HG03039 (cell line): ENCODE data around the gene TMED4.

Experiments used
- ATAC-seq: cut with Tn5 transposase; IDR thresholded peaks from one replicate; pipeline ENCODE4 v1.9.1; 2021; ENCODE audit warnings: mild to moderate bottlenecking, moderate library complexity; ENCODE audit not compliant: unreplicated experiment

The TMED4 gene

DNA sequence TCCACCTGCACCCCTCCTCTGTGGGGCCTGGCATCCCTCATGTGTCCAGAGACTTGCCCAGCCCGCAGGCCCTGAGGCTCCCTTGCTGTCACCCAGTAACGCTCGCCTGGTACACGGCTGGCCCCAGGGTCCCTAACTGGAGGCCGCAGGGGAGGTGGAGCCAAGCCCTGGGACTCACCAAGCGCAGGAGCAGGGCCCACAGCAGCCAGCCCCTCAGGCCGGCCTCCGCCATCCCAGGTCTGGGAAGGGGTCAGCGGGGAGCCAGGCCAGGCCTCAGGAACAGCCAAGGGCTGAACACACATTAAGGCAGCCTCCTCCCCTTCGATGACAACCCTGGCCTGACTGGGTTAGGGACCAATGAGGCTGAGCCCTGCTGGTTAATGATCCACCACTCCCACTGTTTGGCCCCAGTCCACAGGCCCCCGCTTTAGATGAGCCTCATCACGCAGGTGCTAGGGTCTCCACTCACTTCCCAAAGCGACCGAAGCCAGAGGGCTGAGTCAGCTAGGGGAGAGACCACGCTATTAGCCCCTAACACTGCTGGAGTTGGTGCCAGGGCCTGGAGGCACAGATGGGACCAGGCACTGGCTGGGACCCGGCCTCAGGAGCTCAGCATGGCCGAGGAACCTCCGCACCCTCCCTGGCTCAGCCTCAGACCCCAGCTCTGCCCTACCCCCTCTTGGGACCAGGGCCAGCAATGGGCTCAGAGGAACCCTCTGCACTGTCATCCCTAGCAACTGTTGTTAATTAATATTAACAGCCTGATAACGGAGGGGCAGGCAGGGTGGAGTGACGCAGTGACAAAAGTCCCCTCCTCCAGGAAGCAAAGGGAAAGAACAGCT lies 40.8 kb downstream of the TMED4 start, which contains the start of gene NPC1L1:
TSS of gene NPC1L1 (minus strand) at position 303 of the 842 bp plus-strand sequence. CDS start at position 232, 71 bp downstream.
- no peak for ATAC-seq

DNA sequence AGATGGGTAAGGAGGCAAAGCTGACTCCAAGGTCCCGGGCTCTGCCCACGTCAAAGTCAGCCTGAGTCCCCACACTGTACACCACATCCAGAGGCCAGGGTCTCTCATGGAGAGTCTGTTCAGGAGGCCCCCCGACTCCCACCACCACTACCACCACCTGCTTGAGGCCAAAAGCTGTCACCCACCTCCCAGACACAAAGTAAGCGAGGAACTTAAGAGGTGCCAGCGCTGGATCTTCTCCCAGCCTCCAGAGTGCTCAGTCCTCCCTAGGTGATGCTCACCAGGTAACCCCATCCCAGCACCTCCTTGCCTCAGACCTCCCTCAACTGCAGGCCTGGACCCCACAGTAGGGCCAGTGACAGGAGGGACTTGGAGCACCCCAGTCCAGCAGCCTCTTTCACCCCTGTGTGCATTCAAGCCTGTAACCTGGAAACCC lies 41.4 kb downstream of the TMED4 start:
- no peak for ATAC-seq

DNA sequence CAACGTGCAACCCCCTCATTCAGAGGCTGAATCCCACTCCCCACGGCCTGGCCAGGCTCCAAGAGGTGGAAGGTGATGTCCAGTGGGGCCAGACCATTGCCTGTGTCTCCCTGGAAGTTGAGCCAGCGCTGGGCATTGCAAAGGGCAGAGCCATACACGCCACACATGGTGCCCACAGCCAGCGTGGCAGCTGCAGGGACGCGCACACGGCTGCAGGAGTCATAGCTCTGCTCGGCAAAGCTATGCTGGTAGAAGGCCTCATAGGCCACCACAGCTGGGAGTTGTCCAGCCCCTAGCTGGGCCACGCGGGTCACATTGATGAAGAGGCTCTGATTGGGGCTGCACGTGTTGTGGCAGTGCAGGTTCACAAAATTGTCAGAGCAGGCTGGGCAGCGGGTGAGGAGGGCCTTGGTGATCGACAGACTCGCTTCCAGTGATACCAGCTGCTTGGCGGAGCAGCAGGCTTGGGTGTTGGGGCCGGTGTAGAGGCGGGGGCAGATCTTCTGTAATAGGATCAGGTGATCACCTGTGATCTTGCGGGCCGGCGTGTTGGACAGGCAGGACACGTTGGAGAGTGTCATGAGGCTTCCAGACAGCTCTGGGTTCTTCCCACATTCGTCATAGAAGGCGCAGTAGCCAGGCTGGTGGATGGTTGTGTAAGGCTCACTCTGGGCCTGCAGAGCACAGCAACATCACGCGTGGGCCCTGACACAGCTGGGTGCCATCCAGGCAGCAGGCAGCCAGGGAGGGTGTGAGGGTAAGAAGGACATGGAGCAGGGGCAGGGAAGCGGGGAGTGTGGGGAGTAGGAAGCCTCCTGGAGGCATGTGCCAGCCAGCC lies 42.1 kb downstream of the TMED4 start:
- ATAC-seq: no peak

- ATAC-seq: no peak
Observed at GRCh38 chr7:44538798-44539668, 43.0 kb downstream of the TMED4 start.

GRCh38 chr7:44538093-44538797 lies 43.8 kb downstream of the TMED4 start:
- ATAC-seq: no peak

DNA sequence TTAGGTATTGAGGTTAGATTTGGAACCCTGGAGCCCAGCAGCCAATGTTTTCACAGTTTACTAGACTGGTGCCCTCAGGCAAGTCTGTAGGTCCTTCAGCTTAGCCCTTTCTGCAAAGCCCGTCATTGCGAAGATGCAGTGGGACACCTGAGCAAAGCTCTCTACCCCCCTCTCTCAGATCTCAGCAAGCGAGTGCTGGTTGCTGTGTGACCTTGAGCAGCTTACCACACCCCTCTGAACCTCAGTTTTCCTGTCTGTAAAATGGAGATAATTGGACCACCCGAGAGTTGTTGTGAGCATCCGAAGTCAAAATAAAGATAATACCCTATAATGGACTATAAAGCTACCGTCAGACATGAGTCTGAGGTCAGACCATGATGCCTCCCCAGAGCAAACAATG lies 44.6 kb downstream of the TMED4 start:
- no peak for ATAC-seq

- no peak for ATAC-seq
Observed at GRCh38 chr7:44536090-44536489, 45.9 kb downstream of the TMED4 start.

- ATAC-seq: no peak
Observed at GRCh38 chr7:44535348-44536064, 46.5 kb downstream of the TMED4 start.

DNA sequence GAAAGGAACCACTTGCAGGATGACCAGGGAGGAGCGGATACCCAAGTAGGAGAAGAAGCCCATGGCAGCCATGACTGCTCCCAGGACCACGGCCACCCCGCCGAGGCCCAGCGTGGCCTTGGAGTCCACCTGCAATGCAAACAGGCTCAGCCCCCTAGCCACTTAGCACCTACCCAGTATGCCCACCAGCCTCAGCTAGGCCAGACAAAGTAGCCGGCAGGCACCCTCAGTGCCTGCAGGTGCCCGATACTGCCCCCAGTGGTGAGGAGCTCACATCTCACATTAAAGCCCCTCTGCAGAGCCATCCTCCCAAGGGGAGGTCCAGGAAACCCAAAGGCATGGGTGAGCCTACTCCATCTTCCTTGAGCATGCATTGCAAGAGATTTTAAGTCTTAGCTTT lies 47.5 kb downstream of the TMED4 start:
- no peak for ATAC-seq

GRCh38 chr7:44534087-44534486 lies 47.9 kb downstream of the TMED4 start:
- no peak for ATAC-seq

GRCh38 chr7:44533301-44534055 lies 48.6 kb downstream of the TMED4 start:
- no peak for ATAC-seq

DNA sequence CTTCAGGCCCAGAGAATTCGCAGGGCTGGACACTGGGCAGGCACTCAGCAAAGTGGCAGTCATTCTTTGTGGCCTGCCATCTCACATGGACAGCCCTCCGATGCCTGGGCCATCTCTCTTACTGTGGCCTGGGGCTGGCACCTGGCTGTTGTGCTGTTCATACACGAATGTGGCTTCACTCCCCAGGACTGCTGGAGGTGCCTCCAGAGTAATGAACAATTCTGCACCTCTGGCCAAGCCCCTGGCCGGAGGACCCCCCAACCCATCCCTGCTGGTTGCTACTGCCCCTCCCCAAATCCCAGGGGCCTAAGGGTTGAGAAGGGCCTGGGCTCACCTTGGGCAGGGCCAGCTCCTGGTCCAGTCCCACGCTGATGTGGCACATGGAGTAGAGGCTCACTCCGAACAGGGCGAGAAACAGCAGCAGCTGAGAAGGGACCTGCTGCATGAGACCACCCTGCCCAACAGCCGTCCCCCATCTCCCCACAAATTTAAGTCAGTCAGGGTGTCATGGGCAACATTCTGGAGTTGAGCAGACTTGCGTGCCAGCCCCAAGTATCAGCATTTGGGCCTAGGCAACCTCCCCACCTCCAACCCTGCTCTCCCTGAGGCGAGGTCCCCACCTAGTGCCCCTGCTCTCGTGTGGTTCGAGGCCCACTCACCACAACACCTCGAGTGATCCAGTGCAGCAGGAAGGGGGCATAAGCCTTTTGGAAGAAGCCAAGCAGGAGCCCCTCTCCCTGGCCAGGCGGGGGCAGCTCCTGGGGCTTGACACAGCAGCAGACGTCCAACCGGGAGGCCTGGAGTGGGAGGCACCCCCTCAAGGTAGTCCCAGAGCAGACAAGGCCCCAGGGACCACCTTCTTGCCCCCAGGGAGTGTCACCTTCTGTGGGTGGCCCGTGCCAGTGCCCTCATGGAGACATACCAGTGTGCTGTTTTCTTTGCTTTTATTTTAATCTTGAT lies 50.3 kb downstream of the TMED4 start:
- no peak for ATAC-seq

- no peak for ATAC-seq
Observed at GRCh38 chr7:44530990-44531389, 51.0 kb downstream of the TMED4 start.
